Dendritic cell treated with granulocyte-macrophage colony-stimulating factor and Interleukin-4, amounts not matched to agents 40 ng/mL and 50 ng/mL, for 4 days (primary cell): ENCODE results near the gene MCRS1.

Experiments used
- H3K27ac Mint-ChIP-seq: one replicate; pipeline ENCODE4 v1.8.0; 2022; ENCODE audit warnings: mild to moderate bottlenecking, mixed read lengths
- H3K27me3 Mint-ChIP-seq: one replicate; pipeline ENCODE4 v1.8.0; 2022; ENCODE audit warnings: mild to moderate bottlenecking, mixed read lengths
- H3K36me3 Mint-ChIP-seq: one replicate; pipeline ENCODE4 v1.8.0; 2022; ENCODE audit warnings: low read depth, mixed read lengths
- H3K4me1 Mint-ChIP-seq: one replicate; pipeline ENCODE4 v1.8.0; 2022; ENCODE audit warnings: low read depth, mixed read lengths
- H3K4me3 Mint-ChIP-seq: one replicate; pipeline ENCODE4 v1.8.0; 2022; ENCODE audit warnings: mild to moderate bottlenecking, moderate library complexity, mixed read lengths
- H3K9me3 Mint-ChIP-seq: one replicate; pipeline ENCODE4 v1.8.0; 2022; ENCODE audit warnings: mixed read lengths
- intact Hi-C: fragments of 100-400 bp; cut with micrococcal nuclease; formaldehyde crosslinking; loops from one replicate; pipeline ENCODE4 v1.15.0; 2022

The MCRS1 gene

GRCh38 chr12:49555631-49556390 lies 12.1 kb downstream of the MCRS1 start:
- Mint-ChIP-seq H3K4me1 (peaks cover 5% of the 10 kb centered on the region), H3K9me3 (no peaks in the 10 kb centered on the region), H3K36me3 (peaks cover 51% of the 10 kb centered on the region), H3K4me3 (no peak overlapping the region), H3K27me3 (peaks cover 24% of the 10 kb centered on the region), H3K27ac (no peak overlapping the region)
- intact Hi-C loops, result no loop called here

- Mint-ChIP-seq H3K27me3 (peaks cover 38% of the 10 kb centered on the region), H3K4me1 (peaks cover 12% of the 10 kb centered on the region), H3K27ac (peak overlapping the region; percentile 25), H3K36me3 (peaks cover 36% of the 10 kb centered on the region), H3K9me3 (no peaks in the 10 kb centered on the region), H3K4me3 (no peak overlapping the region)
- intact Hi-C loops, result no loop called here
Observed at GRCh38 chr12:49554266-49554665, 13.7 kb downstream of the MCRS1 start.

GRCh38 chr12:49553512-49554088 lies 14.3 kb downstream of the MCRS1 start:
- H3K4me3 Mint-ChIP-seq, result no peak overlapping the region
- intact Hi-C loops, result no loop called here

GRCh38 chr12:49552899-49553298 lies 15.0 kb downstream of the MCRS1 start:
- no peak overlapping the region for H3K4me3 Mint-ChIP-seq
- no peaks in the 10 kb centered on the region for H3K9me3 Mint-ChIP-seq
- intact Hi-C loops, result no loop called here
- no peak overlapping the region for H3K27ac Mint-ChIP-seq
- H3K36me3 Mint-ChIP-seq, result peaks cover 22% of the 10 kb centered on the region
- H3K27me3 Mint-ChIP-seq, result peaks cover 52% of the 10 kb centered on the region
- peaks cover 23% of the 10 kb centered on the region for H3K4me1 Mint-ChIP-seq

More at GRCh38 chr12:49553512-49554088, 14.3 kb downstream of the MCRS1 start:
- Mint-ChIP-seq H3K27ac (no peak overlapping the region), H3K27me3 (peaks cover 45% of the 10 kb centered on the region), H3K4me1 (peaks cover 18% of the 10 kb centered on the region), H3K36me3 (peaks cover 29% of the 10 kb centered on the region), H3K9me3 (no peaks in the 10 kb centered on the region)

GRCh38 chr12:49552425-49552824 lies 15.5 kb downstream of the MCRS1 start:
- no peak overlapping the region for H3K4me3 Mint-ChIP-seq
- H3K9me3 Mint-ChIP-seq, result no peaks in the 10 kb centered on the region
- H3K27ac Mint-ChIP-seq, result no peak overlapping the region
- H3K36me3 Mint-ChIP-seq, result peaks cover 18% of the 10 kb centered on the region
- intact Hi-C loops, result no loop called here
- H3K4me1 Mint-ChIP-seq, result peaks cover 23% of the 10 kb centered on the region
- H3K27me3 Mint-ChIP-seq, result peaks cover 57% of the 10 kb centered on the region

GRCh38 chr12:49552014-49552413 lies 15.9 kb downstream of the MCRS1 start:
- H3K27me3 Mint-ChIP-seq, result peaks cover 60% of the 10 kb centered on the region
- H3K27ac Mint-ChIP-seq, result no peak overlapping the region
- H3K36me3 Mint-ChIP-seq, result peaks cover 14% of the 10 kb centered on the region
- intact Hi-C loops, result no loop called here
- no peaks in the 10 kb centered on the region for H3K9me3 Mint-ChIP-seq
- peaks cover 23% of the 10 kb centered on the region for H3K4me1 Mint-ChIP-seq
- H3K4me3 Mint-ChIP-seq, result no peak overlapping the region

GRCh38 chr12:49550693-49551252 lies 17.2 kb downstream of the MCRS1 start:
- H3K4me1 Mint-ChIP-seq, result peaks cover 23% of the 10 kb centered on the region
- intact Hi-C loops, result no loop called here
- peaks cover 1% of the 10 kb centered on the region for H3K36me3 Mint-ChIP-seq
- no peak overlapping the region for H3K4me3 Mint-ChIP-seq
- H3K27me3 Mint-ChIP-seq, result peaks cover 70% of the 10 kb centered on the region
- no peak overlapping the region for H3K27ac Mint-ChIP-seq
- no peaks in the 10 kb centered on the region for H3K9me3 Mint-ChIP-seq

- intact Hi-C loops, result no loop called here
- Mint-ChIP-seq H3K27me3 (peaks cover 78% of the 10 kb centered on the region), H3K9me3 (no peaks in the 10 kb centered on the region), H3K4me1 (peaks cover 23% of the 10 kb centered on the region), H3K27ac (no peak overlapping the region), H3K36me3 (no peaks in the 10 kb centered on the region), H3K4me3 (no peak overlapping the region)
Observed at GRCh38 chr12:49549735-49550692, 17.9 kb downstream of the MCRS1 start.

- Mint-ChIP-seq H3K27me3 (peaks cover 86% of the 10 kb centered on the region), H3K36me3 (no peaks in the 10 kb centered on the region), H3K4me3 (peak overlapping the region; percentile 64), H3K4me1 (peaks cover 23% of the 10 kb centered on the region), H3K27ac (no peak overlapping the region), H3K9me3 (no peaks in the 10 kb centered on the region)
- intact Hi-C loops, result no loop called here
Observed at GRCh38 chr12:49548822-49549648, 18.9 kb downstream of the MCRS1 start.

- intact Hi-C loops, result no loop called here
- Mint-ChIP-seq H3K4me3 (no peak overlapping the region), H3K36me3 (no peaks in the 10 kb centered on the region), H3K9me3 (no peaks in the 10 kb centered on the region), H3K4me1 (peaks cover 23% of the 10 kb centered on the region), H3K27me3 (peaks cover 90% of the 10 kb centered on the region), H3K27ac (no peak overlapping the region)
Observed at GRCh38 chr12:49548481-49548821, 19.5 kb downstream of the MCRS1 start.

GRCh38 chr12:49547090-49547690 lies 20.8 kb downstream of the MCRS1 start:
- Mint-ChIP-seq H3K9me3 (no peaks in the 10 kb centered on the region), H3K4me3 (no peak overlapping the region), H3K36me3 (no peaks in the 10 kb centered on the region), H3K4me1 (peaks cover 18% of the 10 kb centered on the region), H3K27me3 (peaks cover 91% of the 10 kb centered on the region), H3K27ac (no peak overlapping the region)
- intact Hi-C loops, result no loop called here

GRCh38 chr12:49546481-49546880 lies 21.5 kb downstream of the MCRS1 start:
- peaks cover 88% of the 10 kb centered on the region for H3K27me3 Mint-ChIP-seq
- H3K27ac Mint-ChIP-seq, result no peak overlapping the region
- H3K9me3 Mint-ChIP-seq, result no peaks in the 10 kb centered on the region
- H3K4me1 Mint-ChIP-seq, result peaks cover 18% of the 10 kb centered on the region
- no peaks in the 10 kb centered on the region for H3K36me3 Mint-ChIP-seq
- H3K4me3 Mint-ChIP-seq, result no peak overlapping the region
- intact Hi-C loops, result no loop called here

GRCh38 chr12:49545815-49546214 lies 22.1 kb downstream of the MCRS1 start:
- Mint-ChIP-seq H3K27me3 (peaks cover 90% of the 10 kb centered on the region), H3K36me3 (no peaks in the 10 kb centered on the region), H3K4me1 (peaks cover 23% of the 10 kb centered on the region), H3K9me3 (no peaks in the 10 kb centered on the region), H3K4me3 (no peak overlapping the region), H3K27ac (no peak overlapping the region)
- intact Hi-C loops, result no loop called here
